ENCODE data around the gene DEAF1.
A peak's percentile ranks its signal among the peaks of the same experiment; 100 is the strongest.
"Not testable (repeated sequence)": the region's sequence is repeated elsewhere in the genome, so short reads cannot be mapped to it uniquely, and the experiment has no call there.

The DEAF1 gene

DNA sequence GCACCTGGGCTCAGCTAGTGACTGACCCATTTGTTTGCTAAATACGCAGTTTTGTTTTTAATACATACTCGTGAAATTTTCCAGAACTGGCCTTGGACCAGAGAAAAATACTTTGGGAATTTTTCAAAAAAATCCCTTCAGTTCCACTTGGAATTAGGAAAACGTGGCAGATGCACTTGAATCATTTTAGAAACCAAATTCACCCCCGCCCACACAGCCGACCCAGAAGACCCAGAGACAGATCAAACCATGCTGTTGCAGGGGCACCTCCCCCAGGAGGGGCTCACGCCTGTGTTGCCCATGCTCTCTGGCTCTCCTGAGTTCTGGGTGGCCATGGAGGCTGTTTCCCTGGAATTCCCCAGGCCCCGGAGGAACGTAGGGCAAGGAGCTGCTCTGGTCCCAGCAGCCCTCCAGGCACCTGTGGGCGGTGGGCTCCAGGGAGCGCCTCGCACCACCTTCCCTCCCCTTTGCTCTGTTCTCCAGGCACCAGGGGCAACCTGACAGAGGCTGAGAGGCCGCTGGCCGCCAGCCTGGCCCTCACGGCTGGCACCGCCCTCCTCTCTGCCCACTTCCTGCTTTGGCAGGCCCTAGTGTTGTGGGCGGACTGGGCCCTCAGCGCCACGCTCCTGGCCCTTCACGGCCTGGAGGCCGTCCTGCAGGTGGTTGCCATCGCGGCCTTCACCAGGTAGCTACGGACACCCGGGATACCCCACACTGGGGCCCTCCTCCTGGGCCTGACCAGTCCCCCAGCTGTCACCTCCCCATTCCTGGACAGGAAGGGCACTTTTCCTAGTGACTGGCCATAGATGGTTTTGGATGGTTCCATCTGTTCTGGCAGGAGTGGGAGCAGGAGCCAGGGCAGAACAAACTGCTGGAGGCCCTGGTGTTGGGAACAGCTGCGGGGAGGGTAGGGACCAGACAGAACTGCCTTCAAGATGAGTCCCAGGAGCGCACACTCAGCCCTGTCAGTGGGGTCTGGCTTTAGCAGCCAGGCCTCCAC lies 7.7 kb upstream of the DEAF1 start:
- DNase-seq (ENCODE audit: low read depth in 1 of 2, low spot score in 1 of 2): no peak

DNA sequence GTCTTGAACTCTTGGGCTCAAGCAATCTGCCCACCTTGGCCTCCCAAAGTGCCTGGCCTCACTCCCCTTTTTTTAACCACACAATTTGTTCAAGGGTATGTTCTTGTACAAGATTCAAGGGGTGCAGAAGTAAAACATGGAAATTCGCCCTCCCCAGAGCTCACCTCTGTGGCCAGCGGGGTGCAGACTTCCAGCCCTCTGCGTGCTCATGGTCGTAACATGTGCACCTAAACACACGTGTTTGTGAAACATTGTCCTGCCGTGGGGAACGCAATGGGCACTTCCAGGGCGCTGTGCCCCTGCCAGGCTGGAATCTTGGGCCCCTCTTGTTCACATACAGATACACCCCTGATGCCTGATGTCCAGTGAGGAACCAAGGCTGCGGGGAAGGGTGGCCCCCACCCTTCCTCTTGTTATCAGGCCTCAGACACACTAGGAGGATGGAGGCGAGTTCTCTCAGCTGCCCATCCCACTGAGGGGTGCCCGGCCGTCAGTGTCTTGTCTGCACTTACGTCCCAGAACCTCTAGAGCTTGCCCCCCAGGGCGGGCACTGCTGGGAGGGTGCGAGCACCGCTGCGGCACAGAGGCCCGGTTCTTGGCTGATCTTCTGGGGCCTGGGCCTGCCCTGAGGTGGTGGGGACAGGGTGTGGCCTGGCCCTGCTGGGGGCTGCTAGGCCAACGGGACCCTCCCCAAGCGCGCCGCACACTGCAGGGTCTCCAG lies 6.9 kb upstream of the DEAF1 start:
- no peak for DNase-seq (ENCODE audit: low read depth in 1 of 2, low spot score in 1 of 2)

DNA sequence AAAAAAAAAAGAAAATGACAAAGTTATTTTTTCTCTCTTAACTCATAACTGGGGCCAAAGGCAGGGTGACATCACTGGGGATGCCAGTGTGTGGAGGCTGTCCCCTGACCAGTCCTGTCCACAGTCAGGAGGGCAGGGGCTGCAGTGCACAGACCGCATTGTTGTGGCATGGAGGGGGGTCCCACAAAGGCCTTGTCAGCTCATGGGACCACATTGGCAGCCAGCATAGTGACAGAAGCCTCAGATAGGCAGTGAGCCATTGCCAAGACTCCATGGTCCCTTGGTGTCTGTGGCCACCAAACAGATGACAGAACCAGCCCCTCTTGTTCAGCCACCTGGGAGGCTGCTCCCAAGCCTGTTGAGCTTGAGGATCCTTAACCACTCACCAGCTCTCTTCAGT lies 4.7 kb upstream of the DEAF1 start:
- no peak for DNase-seq (ENCODE audit: low read depth in 1 of 2, low spot score in 1 of 2)

DNA sequence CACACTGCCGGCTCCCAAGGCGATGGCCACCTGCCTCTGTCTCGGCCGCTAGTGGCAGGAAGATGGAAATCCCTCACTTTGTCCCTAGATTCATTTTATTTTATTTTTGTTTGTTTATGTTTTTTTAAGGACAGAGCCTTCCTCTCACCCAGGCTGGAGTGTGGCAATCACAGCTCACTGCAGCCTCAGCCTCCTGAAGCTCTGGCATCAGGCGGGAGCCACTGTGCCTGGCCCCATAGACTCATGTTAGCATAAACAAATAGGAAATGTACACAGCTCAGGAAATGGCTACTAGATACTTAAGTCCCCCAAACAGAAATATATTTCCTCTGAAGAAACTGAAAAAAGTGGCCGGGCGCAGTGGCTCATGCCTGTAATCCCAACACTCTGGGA lies 4.1 kb upstream of the DEAF1 start:
- no peak for DNase-seq (ENCODE audit: low read depth in 1 of 2, low spot score in 1 of 2)

DNA sequence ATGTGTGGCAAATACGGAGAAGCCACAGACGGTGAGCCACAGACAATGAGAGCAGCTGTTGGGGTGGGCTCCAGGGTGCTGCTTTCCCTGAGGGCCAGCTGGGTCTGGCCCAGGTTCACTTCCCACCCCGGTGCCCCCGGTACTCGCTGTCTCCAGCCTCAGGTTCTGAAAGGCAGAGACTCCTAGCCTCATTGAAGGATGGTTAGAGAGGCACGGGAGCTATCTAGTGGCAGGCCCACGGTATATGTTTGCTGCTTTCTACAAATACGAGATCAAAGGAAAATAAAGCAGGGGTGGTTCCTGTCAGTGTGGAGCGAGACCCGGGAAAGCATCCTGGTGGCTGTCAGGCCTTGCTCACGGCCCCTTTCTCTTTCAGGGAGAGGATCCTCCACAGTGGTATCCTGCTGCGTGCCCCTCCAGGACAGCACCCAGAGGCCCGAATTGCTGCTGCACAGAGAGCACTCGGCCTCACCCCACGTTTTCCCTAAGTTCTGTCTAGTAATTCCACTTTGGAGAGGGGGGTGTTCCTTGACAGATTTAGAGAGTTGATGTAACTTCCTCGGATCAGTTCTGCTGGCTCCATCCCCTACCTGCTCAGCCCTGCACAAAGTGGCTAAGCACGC lies 3.6 kb upstream of the DEAF1 start:
- no peak for DNase-seq (ENCODE audit: low read depth in 1 of 2, low spot score in 1 of 2)

DNA sequence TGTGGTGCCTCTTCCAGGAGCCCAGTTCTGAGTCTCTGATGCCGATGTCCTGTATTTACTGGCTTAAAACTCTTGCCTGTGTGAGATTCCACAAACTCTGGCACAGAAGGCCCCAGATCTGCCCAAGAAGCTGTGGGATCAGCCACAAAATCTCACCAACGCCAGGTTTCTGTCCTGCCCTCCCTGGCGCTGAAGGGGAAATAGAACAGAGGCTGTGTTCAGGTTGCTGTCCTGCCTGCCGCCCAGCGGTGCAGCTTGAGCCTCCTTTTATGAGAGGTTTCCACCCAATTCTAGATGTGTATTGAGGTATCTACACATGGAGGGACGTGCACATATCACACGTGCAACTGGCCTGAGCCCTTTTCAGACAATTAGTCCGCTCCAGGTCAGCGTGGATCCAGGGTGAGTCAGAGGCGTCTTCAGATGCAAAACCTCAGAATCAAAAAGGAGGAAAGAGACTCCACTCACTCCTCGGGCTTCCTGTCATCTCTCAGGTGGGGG lies 2.8 kb upstream of the DEAF1 start:
- no peak for DNase-seq (ENCODE audit: low read depth in 1 of 2, low spot score in 1 of 2)

DNA sequence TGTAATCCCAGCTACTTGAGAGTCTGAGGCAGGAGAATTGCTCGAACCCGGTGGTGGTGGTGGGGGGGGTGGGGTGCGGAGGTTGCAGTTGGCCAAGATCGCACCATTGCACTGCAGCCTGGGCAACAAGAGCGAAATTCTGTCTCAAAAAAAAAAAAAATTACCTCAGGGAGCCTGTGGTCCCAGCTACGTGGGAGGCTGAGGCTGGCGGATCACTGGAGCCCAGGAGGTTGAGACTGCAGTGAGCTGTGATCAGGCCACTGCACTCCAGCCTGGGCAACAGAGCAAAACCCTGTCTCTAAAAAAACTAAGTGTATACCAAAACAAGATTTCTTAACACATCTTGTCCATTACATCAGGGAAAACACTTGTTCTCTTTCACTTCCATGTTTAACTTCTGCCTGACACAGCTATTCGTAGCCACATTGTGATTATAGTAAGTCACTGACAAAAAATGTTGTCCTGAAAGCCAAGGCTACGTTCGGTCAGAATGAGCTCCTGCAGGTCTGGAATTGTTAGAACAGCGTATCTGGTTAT lies 2.0 kb upstream of the DEAF1 start:
- no peak for DNase-seq (ENCODE audit: low read depth in 1 of 2, low spot score in 1 of 2)

DNA sequence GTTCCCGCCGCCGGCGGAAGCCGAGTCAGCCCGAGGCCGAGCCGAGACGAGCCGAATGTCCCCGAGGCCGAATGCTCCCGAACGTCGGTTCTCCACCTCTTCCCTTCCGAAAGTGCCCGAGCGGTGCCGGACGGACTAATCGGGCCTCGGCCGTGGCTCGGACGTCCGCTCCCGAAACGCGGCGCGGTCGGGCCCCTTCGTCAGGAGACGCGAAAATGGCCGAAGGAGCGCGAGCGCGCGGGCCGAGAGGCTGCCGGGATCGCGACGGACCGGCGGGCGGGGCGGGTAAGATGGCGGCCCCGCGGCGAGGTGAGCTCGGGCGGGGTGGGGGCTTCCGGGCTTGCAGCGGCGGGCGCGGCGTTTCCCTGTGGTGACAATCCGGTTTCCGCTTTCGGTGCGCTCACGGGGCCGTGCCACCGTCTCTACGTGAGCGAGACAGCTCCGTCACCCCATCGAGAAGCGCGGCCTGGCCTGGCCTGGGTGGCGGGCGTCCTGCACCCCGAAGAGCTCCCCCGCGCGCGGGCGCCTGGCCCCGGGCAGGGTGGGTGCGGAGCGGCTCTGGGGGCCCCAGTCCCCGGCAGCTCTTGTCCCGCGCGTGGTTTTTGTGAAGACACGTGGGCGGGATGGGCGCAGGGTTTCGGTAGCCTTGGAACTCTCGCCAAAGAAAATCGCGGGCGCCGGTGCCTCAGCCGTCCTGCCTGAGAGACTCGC lies 671 bp upstream of the DEAF1 start, which contains the start of gene TMEM80:
TMEM80 (plus strand) TSS at position 279 of the 711 bp plus-strand sequence; CDS start at position 291, 12 bp downstream.
- DNase-seq (ENCODE audit: low read depth in 1 of 2, low spot score in 1 of 2): peak; percentile 92 to 98

DNA sequence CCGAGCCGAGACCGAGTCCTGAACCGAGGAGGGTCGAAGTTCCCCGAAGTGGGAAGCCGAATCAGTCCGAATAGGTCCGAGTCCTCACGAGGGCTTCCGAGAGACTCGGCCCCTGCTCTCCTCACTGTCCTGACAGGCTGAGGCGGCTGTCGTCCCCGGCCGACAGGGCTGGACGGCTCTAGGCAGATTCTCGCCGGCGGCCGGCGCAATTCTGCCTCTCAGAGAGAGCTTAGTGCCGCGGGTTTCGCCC lies 191 bp upstream of the DEAF1 start:
- no peak for DNase-seq (ENCODE audit: low read depth in 1 of 2, low spot score in 1 of 2)

DNA sequence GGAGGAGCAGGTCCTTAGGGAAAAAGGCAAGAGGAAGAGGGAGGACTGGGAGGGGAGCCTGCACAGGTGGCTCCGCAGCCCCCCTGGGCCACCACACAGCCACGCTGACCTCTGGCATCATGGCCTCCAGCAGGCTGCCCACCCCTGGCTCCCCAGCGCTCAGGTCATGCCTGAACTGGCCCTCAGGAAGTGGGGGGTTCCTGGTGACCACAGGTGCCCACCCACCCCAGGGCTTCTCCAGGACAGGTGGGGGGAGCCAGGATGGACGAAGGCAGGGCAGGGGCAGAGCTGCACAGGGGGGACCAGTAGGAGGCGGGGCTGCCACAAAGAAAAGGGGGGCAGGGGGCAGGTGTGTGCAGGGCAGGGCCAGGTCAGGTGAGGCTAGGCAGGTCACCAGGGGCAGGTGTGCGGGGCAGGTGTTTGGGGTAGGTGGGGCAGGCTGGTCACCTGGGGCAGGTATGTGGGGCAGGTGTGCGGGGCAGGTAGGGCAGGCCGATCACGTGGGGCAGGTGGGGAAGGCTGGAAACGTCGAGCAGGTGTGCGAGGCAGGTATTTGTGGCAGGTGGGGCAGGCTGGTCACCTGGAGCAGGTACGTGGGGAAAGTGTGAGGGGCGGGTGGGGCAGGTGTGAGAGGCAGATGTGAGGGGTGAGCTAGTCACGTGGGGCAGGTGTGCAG lies 997 bp downstream of the DEAF1 start:
- no peak for DNase-seq (ENCODE audit: low read depth in 1 of 2, low spot score in 1 of 2)

DNA sequence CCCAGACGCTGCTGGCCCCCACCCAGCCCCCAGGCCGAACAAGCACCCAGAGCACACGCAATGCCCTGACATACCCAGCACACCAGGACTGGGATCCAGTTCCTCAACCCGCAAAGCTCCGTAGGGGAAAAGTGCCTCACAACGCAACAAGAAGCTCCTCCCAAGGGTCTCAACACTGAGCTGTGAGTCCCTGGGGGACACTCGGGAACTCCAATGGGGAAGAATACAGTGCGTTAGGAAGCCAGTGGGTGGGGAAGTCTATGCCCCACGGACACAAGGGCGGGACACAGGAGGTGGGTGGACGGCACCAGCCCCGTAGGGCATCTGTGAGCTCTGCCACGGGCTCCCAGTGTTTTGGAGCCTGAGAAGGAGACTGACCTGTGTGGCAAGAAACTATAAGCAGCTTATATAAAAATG lies 1.6 kb downstream of the DEAF1 start:
- no peak for DNase-seq (ENCODE audit: low read depth in 1 of 2, low spot score in 1 of 2)

DNA sequence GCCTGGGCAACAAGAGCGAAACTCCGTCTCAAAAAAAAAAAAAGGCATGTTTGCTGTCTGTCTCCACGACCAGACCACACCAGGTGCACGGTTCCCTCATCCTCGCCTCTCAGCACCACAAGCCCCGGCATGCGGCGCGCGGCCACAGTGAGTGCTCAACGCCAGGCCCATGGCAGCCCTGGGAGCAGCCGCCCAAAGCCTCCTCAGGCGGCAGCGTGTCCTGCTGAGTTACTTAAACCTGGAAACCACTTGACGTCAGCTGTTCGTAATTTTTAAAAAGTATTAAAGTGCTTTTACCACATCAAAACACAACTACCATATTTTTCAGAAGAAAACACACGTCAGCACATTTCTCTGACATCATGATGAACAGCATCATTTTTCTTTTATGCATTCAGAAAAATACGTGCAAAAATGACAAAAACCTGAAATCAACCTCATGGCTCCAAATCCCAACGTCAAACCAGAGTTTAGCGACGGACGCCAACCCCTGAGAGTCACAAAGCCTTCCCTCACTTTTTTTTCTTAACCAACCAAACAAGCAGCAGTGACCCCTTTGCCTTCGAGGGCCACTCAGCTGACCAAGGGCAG lies 2.1 kb downstream of the DEAF1 start:
- DNase-seq (ENCODE audit: low read depth in 1 of 2, low spot score in 1 of 2): no peak

DNA sequence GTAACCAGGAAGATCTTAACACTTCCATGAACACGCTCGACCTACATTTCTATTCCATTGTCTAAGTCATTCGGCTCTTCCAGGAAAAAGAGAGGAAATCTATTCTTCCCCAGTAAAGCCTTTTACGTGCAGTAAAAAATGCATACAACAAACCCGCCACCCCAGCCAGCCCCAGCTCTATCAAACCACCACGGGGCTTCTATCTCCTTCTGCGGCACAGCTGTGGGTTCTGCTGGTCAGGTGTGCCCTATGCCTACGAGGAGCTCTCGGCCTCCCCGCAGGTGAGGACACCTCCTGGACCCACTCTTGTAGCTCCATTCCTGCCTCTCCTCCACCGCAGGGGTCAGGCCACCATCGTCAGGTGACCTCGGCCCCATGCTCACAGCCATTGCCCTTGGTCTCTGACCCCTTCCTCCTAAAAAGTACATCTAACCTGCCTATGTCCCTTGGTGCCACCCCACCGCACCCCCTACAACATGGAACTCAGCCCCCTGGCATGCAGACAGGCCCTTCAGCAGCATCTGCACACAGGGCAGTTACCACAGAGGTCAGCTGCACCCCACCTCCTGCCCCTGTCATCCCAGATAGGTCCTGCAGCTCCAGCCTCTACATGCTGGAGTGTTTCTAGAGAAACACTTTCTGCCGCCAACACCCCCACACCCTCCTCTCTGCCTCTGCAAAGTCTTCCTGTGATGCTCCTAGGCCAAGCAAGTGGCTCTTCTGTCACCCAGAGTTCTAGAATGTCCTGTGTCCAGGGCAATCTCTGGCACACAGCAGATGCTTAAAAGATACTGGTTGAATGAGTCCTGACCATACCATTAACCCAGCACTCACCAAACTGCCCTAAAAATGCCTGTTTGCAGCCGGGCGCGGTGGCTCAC lies 3.1 kb downstream of the DEAF1 start:
- no peak for DNase-seq (ENCODE audit: low read depth in 1 of 2, low spot score in 1 of 2)

DNA sequence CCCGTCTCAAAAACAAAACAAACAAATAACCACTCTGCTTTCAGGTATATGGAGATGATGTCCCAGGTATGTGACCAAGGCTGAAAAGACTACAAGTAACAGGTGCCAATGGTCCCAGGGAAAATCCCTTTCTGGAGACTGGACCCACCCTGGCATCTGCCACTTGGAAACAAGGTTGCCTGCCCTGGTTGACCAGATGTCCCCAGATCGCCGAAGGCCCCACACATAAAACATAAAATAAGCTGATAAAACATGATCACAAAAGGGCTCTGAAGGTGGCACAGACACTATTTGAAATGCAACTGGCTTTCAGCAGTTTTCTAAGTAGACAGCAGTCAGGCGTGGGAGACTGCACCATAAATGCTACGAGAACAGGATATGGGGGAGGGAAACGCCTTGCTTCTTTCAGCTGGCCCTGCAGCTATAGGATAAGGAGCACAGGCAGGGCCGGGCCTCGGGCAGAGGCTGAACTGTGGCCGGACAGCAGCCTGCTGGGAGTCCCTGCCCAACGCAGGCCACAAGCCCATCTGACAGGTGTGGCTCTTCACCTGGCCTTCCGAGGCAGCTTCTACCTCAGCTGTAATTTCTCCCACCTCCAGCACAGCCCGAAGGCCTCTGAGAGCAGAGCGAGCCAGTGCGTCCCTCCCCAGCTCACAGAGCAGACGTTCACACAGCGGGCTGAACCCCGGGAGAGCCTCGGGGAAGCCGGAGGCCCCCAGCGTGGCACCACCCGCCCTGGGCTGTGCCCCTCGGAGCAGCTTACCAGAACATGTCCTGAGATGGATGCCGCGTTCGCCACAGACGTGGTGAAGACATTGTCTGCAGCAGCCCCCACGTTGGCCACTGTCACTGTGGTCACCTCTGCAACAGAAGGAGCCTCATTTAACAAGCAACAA lies 4.0 kb downstream of the DEAF1 start:
- no peak for DNase-seq (ENCODE audit: low read depth in 1 of 2, low spot score in 1 of 2)

DNA sequence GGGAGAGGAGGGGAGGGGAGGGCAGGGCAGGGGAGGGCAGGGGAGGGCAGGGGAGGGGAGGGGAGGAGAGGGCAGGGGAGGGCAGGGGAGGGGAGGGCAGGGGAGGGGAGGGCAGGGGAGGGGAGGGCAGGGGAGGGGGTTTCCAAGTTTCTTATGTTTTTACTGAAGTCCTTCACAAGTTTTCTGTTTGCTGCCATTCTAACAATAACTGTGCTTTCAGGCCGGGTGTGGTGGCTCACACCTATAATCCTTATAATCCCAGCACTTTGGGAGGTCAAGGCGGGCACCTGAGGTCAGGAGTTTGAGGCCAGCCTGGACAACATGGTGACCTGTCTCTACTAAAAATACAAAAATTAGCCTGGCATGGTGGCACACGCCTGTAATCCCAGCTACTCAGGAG lies 4.8 kb downstream of the DEAF1 start:
- not testable (repeated sequence) for DNase-seq (ENCODE audit: low read depth in 1 of 2, low spot score in 1 of 2)

DNA sequence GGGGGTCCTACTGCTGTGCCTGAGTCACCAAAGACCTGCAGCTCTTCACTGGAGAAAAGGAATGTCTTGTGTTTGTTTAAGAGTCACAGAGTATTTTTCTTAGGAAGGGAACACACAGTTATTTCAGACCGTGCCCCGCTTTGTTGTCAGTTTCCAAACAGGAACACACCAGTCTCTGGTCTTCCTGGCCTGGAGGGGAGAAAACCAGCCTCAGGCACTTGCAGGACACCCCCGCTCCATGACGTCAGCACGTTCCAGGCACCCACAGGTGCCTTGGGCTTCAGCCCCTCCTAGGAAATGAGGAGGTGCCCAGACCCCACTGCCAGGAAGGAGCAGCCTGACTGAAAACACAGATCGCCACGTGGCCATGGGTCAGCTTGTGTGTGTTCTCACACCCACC lies 5.4 kb downstream of the DEAF1 start:
- DNase-seq (ENCODE audit: low read depth in 1 of 2, low spot score in 1 of 2): no peak

DNA sequence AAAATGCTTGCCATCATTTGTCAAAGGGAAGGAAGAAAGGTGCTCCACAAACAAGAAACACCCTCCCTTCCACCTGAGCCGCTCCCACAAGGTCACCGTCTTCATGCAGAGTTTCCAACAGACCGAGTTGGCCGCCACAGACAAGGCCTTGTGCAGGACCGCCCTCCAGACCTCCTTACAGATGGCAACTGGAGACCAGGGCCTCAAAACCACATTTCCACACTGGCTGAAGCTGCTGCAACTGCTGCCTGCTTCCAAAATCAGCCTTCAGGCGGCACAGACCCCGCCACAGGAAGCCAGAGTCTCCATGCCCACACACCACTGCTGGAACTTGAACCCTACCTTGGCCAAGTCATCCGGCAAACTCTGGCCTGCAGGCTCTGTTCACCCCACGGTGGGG lies 6.3 kb downstream of the DEAF1 start:
- no peak for DNase-seq (ENCODE audit: low read depth in 1 of 2, low spot score in 1 of 2)

DNA sequence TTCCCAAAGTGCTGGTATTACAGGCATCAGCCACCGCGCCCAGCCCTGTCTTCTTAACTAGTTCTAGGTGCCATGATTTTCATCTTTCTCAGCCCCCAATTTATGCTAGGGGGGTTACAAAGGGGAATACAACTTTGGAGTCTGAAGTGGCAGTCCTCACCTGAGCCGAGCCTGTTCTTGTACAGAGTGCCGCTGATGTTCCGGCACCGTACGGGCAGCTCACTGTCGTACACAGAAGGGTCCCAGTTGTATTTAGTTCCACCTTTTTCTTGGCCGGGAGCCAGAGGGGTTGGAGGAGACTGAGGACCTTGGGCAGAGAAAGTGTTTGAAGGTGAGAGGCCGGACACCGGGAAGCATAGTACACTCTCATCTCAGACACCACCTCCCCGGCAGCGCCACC lies 7.3 kb downstream of the DEAF1 start:
- DNase-seq (ENCODE audit: low read depth in 1 of 2, low spot score in 1 of 2): no peak
